Adipocyte (in vitro differentiated cells): ENCODE data around the gene MRPL46.

ENCODE experiments used
- DNase-seq: peaks from one replicate; pipeline ENCODE4 v3.0.0-alpha.2; 2015; ENCODE audit warnings: low read depth
- H3K27me3 ChIP-seq: replicated peaks from 2 replicates; pipeline ENCODE4 v1.7.0; 2013; ENCODE audit warnings: mild to moderate bottlenecking, low read length, moderate library complexity; ENCODE audit not compliant: control insufficient read depth, insufficient read depth
- H3K36me3 ChIP-seq: 2 replicates; pipeline ENCODE4 v1.7.0; 2013; ENCODE audit warnings: low read length, mild to moderate bottlenecking, moderate library complexity; ENCODE audit not compliant: control insufficient read depth, insufficient read depth, severe bottlenecking
- H3K4me1 ChIP-seq: 2 replicates; pipeline ENCODE4 v1.7.0; 2013; ENCODE audit warnings: mild to moderate bottlenecking, low read length, moderate library complexity; ENCODE audit not compliant: control insufficient read depth, insufficient read depth
- H3K4me3 ChIP-seq: 2 replicates; pipeline ENCODE4 v1.7.0; 2013; ENCODE audit warnings: mild to moderate bottlenecking, low read length, moderate library complexity
- H3K9ac ChIP-seq: 2 replicates; pipeline ENCODE4 v1.7.0; 2013; ENCODE audit warnings: mild to moderate bottlenecking, low read length, moderate library complexity
- H3K9me3 ChIP-seq: 2 replicates; pipeline ENCODE4 v1.7.0; 2013; ENCODE audit warnings: mild to moderate bottlenecking, low read length, moderate library complexity; ENCODE audit not compliant: control insufficient read depth

The MRPL46 gene

DNA sequence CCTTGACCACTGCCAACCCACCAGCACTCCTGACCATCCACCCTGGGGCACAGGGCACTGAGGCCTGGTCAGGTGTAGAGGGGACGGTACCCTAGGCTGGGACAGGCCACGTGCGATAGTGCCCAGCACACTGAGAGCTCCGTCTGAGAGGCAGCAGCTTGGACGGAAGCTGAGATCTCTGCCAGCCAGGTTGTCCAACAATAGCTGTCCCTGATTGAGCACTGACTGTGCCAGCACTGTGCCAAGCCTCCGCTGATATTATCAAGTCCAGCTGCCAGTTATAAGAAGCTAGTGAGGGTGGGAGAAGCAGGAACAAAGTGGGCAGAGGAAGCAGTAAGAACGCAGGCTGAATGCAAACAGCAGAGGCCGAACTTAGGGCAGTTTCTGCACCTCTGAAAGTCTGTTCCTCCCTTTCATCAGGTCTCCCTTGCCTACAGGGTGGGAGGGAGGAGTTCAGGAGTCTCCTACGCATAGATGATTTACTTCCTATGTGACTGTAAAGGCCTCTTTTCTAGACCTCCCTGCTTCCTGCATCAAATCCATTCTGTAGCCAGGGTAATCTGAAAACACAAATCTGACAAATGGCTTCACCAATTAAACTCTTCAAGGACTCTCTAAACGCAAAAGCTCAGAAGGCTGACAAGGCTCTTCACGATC, 30.0 kb upstream of the MRPL46 start:
- Histone ChIP-seq H3K4me1 (peaks cover 11% of the 10 kb centered on the region), H3K36me3 (peaks cover 1% of the 10 kb centered on the region), H3K9ac (no peak overlapping the region), H3K9me3 (no peaks in the 10 kb centered on the region), H3K27me3 (no peaks in the 10 kb centered on the region), H3K4me3 (no peak overlapping the region)
- DNase-seq, result no peak

DNA sequence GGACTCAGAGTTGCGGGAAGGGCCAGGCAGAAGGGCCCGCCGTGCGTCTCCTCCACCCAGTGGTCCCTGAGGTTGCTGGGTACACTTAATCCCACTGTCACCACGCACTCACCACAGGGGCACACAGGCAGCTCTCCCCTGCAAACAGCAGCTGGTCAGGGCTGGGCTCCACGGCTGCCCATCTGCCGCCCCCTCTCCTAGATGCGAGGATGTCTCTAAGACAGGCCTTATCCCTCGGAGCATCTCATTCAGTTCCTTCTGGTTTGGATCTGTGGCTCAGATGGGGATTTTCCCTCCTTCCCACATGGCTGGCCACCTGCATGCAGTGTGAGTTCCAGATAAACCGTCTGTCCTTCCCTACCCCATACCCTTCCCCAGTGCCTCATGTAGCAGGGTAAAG, 26.7 kb upstream of the MRPL46 start:
- Histone ChIP-seq H3K27me3 (no peaks in the 10 kb centered on the region), H3K9me3 (no peaks in the 10 kb centered on the region), H3K9ac (no peak overlapping the region), H3K36me3 (no peaks in the 10 kb centered on the region), H3K4me3 (no peak overlapping the region), H3K4me1 (peaks cover 7% of the 10 kb centered on the region)
- no peak for DNase-seq

- H3K4me3 ChIP-seq, result no peak overlapping the region
- DNase-seq, result no peak
- no peaks in the 10 kb centered on the region for H3K27me3 ChIP-seq
- no peaks in the 10 kb centered on the region for H3K9me3 ChIP-seq
- peaks cover 16% of the 10 kb centered on the region for H3K4me1 ChIP-seq
- H3K9ac ChIP-seq, result no peak overlapping the region
- no peaks in the 10 kb centered on the region for H3K36me3 ChIP-seq
These were observed 24.0 kb upstream of the MRPL46 start for GRCh38 chr15:88491158-88491557.

GRCh38 chr15:88490036-88490435, 22.8 kb upstream of the MRPL46 start:
- no peak for DNase-seq
- H3K36me3 ChIP-seq, result no peaks in the 10 kb centered on the region

DNA sequence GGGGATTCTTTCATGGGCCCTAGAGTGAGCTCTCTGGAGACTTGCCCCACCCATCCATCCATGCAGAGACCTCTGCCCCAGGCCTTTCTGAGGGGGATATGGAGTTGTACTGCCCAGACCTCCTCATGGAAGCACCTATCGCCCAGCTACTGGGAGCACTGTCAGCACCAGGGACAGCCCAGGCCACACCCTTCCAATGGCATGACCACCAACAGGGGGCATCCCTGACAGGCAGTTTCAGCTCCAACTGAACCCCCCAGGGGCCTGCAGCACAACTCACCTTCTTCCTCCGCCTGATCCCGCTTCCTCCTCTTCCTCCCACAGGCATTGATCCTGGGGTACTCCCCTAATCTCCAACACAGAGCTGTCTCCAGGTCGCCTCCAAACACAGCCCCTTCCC, 22.1 kb upstream of the MRPL46 start:
- DNase-seq, result no peak
- Histone ChIP-seq H3K9ac (no peak overlapping the region), H3K4me3 (no peak overlapping the region), H3K36me3 (no peaks in the 10 kb centered on the region), H3K4me1 (peaks cover 22% of the 10 kb centered on the region), H3K27me3 (no peaks in the 10 kb centered on the region), H3K9me3 (no peaks in the 10 kb centered on the region)

More at GRCh38 chr15:88490036-88490435, 22.8 kb upstream of the MRPL46 start:
- Histone ChIP-seq H3K4me3 (no peak overlapping the region), H3K9ac (no peak overlapping the region), H3K27me3 (no peaks in the 10 kb centered on the region), H3K9me3 (no peaks in the 10 kb centered on the region), H3K4me1 (peaks cover 16% of the 10 kb centered on the region)

DNA sequence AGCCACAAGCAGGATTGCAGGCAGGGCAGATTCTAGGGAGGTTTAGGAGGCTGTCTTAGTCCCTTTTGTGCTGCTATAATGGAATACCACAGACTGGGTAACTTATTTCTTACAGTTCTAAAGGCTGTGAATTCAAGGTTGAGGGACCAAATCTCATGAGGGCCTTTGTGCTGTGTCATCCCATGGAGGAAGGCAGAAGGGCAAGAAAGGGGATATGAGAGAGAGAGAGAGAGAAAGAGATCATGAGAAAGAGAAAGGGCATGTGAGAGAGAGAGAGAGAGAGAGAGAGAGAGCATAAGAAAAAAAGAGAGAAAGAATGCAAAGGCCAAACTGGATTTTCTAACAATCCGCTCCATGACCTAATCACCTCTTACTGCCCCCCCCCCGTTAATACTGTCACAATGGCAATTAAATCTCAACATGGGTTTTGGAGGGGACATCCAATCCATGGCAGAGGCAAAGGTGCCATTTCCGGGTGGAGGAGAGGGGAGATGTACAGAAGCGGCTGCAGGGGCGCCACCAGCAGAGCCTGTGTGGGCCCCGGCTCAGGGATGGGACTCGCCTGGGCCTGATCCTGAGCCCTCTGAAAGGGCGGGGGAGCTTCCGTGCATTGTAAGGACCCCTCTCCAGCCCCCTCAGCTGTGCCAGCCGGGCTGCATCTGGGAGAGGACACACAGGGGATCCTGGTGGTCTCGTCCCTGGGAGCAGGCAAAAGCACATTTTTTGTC, 20.8 kb upstream of the MRPL46 start:
- Histone ChIP-seq H3K4me1 (peaks cover 22% of the 10 kb centered on the region), H3K27me3 (no peaks in the 10 kb centered on the region), H3K9ac (peak overlapping the region; percentile 49), H3K4me3 (no peak overlapping the region), H3K36me3 (no peaks in the 10 kb centered on the region), H3K9me3 (no peaks in the 10 kb centered on the region)
- no peak for DNase-seq

- Histone ChIP-seq H3K9ac (peak overlapping the region; percentile 49), H3K36me3 (no peaks in the 10 kb centered on the region), H3K4me1 (peaks cover 22% of the 10 kb centered on the region), H3K27me3 (no peaks in the 10 kb centered on the region), H3K4me3 (no peak overlapping the region), H3K9me3 (no peaks in the 10 kb centered on the region)
- DNase-seq, result no peak
These were observed 20.1 kb upstream of the MRPL46 start for GRCh38 chr15:88487178-88487795.

GRCh38 chr15:88484682-88485331, 17.6 kb upstream of the MRPL46 start:
- DNase-seq, result peak; percentile 89
- Histone ChIP-seq H3K4me1 (peaks cover 22% of the 10 kb centered on the region), H3K27me3 (no peaks in the 10 kb centered on the region), H3K9ac (no peak overlapping the region), H3K36me3 (no peaks in the 10 kb centered on the region), H3K9me3 (no peaks in the 10 kb centered on the region), H3K4me3 (no peak overlapping the region)

GRCh38 chr15:88482263-88482662, 15.1 kb upstream of the MRPL46 start:
- Histone ChIP-seq H3K36me3 (peaks cover 13% of the 10 kb centered on the region), H3K9ac (no peak overlapping the region), H3K9me3 (no peaks in the 10 kb centered on the region), H3K4me3 (no peak overlapping the region), H3K4me1 (peaks cover 15% of the 10 kb centered on the region), H3K27me3 (no peaks in the 10 kb centered on the region)
- no peak for DNase-seq

DNA sequence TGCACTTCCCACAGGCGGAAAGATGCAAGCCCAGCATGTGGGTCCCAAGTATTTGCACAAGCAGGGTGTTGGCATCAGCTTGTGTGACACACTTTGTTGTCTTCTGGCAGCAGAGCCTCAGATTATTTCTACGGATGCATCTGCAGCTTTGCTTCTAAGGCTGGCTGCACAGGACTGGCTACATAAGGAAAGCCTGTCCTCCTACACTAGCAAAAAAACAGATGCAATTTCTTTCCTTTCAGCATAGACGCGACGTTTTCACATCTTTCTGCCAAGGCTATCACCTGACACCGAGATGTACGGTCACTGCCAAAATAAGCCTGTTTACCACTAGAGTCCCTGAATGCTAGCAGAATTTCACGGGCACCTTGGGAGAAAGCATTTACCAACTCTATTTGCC, 13.8 kb upstream of the MRPL46 start:
- H3K9me3 ChIP-seq, result no peaks in the 10 kb centered on the region
- H3K36me3 ChIP-seq, result peaks cover 22% of the 10 kb centered on the region
- H3K9ac ChIP-seq, result no peak overlapping the region
- no peaks in the 10 kb centered on the region for H3K27me3 ChIP-seq
- no peak for DNase-seq
- H3K4me3 ChIP-seq, result no peak overlapping the region
- H3K4me1 ChIP-seq, result peaks cover 12% of the 10 kb centered on the region

GRCh38 chr15:88479169-88479568, 12.0 kb upstream of the MRPL46 start:
- Histone ChIP-seq H3K9me3 (no peaks in the 10 kb centered on the region), H3K4me3 (no peak overlapping the region), H3K27me3 (no peaks in the 10 kb centered on the region), H3K4me1 (peaks cover 6% of the 10 kb centered on the region), H3K9ac (no peak overlapping the region), H3K36me3 (peaks cover 37% of the 10 kb centered on the region)
- DNase-seq, result no peak
